Urinary bladder (tissue), 4 donors: ENCODE measurements around the gene DDX21. TPM values are rescaled to one million over a fixed set of nuclear protein-coding genes. Genes with fewer than 3 reads are reported as not detected.
"Not testable (repeated sequence)": the region's sequence is repeated elsewhere in the genome, so short reads cannot be mapped to it uniquely, and the experiment has no call there.

Experiments used
- DNase-seq: peaks from one replicate; pipeline ENCODE4 v3.0.0-alpha.2; 2015; ENCODE audit errors: extremely low spot score
- H3K27ac ChIP-seq: one replicate; pipeline ENCODE4 v1.5.1; 2013; ENCODE audit warnings: low read depth, mild to moderate bottlenecking, moderate library complexity
- H3K36me3 ChIP-seq: one replicate; pipeline ENCODE4 v1.6.1; 2013; ENCODE audit warnings: mild to moderate bottlenecking, moderate library complexity; ENCODE audit not compliant: insufficient read depth
- H3K4me1 ChIP-seq: one replicate; pipeline ENCODE4 v1.6.1; 2013; ENCODE audit warnings: mild to moderate bottlenecking, moderate library complexity; ENCODE audit not compliant: insufficient read depth
- H3K4me3 ChIP-seq: one replicate; pipeline ENCODE4 v1.5.1; 2013; ENCODE audit warnings: low read depth, low read length
- WGBS: extraction: QIAGEN DNeasy Blood & Tissue Kit; methylation state at CpG from one replicate; pipeline ENCODE4 v1.1.7; 2013; 5-methylcytosine and 5-hydroxymethylcytosine counted together
- polyA plus RNA-seq: library from polyadenylated mRNA; stranded (reverse); fragments of 200-250 nt; gene quantifications from one replicate; pipeline ENCODE4 v1.2.3, GENCODE V29; 2013
- small RNA-seq: library from RNA; depleted of rRNA; stranded (forward); fragments of <200 nt; gene quantifications from one replicate; pipeline ENCODE3, GENCODE V24; 2014
- total RNA-seq: library from RNA; depleted of rRNA; stranded (reverse); fragments of >200 nt; gene quantifications from one replicate; pipeline ENCODE4 v1.2.3, GENCODE V29; 2014
- donor health status: healthy with polysubstance abuse.
- donor health status: healthy.

The DDX21 gene
- total and polyA plus RNA-seq, 2 donors = 30.6 to 37.5 TPM

DNA sequence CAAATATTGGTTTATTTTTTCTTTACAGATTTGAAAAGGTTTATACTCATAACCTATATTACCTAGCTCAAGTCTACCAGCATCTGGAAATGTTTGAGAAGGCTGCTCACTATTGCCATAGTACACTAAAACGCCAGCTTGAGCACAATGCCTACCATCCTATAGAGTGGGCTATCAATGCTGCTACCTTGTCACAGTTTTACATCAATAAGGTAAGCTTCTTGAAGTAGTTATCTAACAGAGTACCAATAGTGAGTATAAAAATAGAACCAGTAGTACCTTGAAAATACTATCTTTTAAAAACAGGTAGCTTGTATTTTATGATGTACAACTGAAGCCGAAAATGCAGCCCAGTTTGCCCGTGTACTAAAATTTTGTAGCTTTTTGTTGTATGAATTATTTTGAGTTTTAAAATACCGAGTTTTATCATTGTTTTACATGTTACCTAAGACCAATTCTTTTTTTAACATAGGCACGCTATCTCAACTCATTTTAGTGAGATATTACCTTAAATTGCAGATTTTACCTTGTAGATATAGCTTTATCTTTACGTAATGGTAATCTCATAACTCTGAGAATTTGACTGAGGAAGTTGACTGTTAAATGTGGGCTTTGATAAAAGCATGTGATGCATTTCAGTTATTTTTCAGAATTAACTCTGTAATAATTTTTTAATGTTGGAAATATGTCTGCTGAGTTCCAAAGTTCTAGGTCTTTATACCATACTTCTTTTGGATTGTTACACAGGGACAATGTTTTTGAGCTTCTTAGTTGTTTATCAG, 49.9 kb downstream of the DDX21 start:
- Histone ChIP-seq H3K27ac (no peak overlapping the region), H3K4me3 (no peak overlapping the region), H3K36me3 (peaks cover 5% of the 10 kb centered on the region), H3K4me1 (no peaks in the 10 kb centered on the region)
- WGBS = 84% methylated on average over 6 of the region's 6 CpGs
- DNase-seq = no peak

DNA sequence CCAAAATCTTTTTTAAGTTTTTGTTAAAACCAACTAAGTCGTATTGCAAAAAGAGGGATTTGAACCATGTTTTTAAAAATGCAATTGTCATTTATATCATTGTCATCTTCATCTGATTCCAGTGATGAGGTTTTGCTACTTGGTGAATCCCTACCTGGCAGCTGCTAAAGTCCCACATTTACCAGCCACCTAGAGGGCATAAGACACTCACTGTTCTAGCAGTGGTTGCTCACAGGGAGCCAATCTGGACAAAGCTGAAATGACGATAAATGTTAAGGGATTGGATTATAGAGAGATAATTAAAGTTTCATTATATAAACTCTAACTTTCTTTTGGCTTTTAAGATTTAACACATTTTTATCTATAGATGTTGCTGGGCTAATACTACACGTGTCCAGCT, 51.3 kb downstream of the DDX21 start:
- 85% methylated on average over 3 of the region's 3 CpGs for WGBS
- Histone ChIP-seq H3K36me3 (peaks cover 2% of the 10 kb centered on the region), H3K27ac (no peak overlapping the region), H3K4me3 (no peak overlapping the region), H3K4me1 (no peaks in the 10 kb centered on the region)
- no peak for DNase-seq

GRCh38 chr10:69009360-69009759, 53.4 kb downstream of the DDX21 start:
- WGBS = 76% methylated on average over 2 of the region's 2 CpGs
- Histone ChIP-seq H3K27ac (no peak overlapping the region), H3K4me3 (no peak overlapping the region), H3K4me1 (no peaks in the 10 kb centered on the region), H3K36me3 (peaks cover 2% of the 10 kb centered on the region)
- DNase-seq = no peak

DNA sequence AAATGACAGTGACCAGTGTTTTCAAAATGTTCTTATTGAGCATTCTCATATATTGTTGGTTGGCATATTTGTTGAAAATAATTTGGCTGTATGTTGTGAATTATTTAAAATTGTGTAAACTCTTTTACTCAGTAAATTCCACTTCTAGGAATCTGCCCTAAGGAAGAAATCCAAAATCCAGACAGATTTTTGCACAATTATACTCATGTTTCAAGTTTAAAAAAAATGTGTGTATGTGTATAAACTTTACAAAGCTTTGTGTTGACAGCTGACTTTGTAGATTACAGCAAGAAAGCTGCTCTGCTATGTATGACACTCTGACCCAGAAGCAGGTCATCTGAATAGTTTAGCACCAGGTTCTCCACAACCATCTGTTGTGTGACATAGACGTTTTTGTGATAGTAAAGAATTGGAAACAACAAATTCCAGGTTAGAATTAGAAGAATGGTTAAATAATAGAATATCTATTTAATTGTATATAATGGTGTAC, 54.2 kb downstream of the DDX21 start:
- Histone ChIP-seq H3K4me1 (no peaks in the 10 kb centered on the region), H3K36me3 (peaks cover 2% of the 10 kb centered on the region), H3K4me3 (no peak overlapping the region), H3K27ac (no peak overlapping the region)
- no peak for DNase-seq
- 46% methylated on average over 1 of the region's 1 CpG for WGBS

- not testable (repeated sequence) for H3K4me1 ChIP-seq, H3K36me3 ChIP-seq, H3K27ac ChIP-seq, DNase-seq, H3K4me3 ChIP-seq
- 96% methylated on average over 2 of the region's 2 CpGs for WGBS
Observed at GRCh38 chr10:69012778-69013177, 56.8 kb downstream of the DDX21 start.

DNA sequence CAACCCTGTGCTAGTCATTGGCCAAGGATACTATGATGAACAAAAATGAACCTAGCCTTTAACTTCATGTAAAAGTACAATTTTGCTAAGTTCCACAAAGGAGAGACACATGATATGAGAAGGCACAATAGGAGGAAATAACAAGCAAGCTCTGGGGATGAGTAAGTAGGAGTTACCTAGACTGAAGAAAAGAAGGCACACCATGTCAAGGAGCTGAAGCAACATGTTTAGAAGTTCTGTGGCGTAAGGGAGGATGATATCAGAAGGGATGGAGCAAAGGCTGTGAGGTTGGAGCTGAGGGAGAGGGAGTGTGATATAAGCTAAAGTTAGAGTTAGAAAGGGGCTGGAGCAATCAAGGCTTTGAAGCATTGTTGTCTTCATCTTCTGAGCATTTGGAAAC, 58.2 kb downstream of the DDX21 start:
- WGBS = 96% methylated on average over 1 of the region's 1 CpG
- no peak for DNase-seq
- no peak overlapping the region for H3K27ac ChIP-seq
- H3K36me3 ChIP-seq = no peaks in the 10 kb centered on the region
- no peaks in the 10 kb centered on the region for H3K4me1 ChIP-seq
- no peak overlapping the region for H3K4me3 ChIP-seq

DNA sequence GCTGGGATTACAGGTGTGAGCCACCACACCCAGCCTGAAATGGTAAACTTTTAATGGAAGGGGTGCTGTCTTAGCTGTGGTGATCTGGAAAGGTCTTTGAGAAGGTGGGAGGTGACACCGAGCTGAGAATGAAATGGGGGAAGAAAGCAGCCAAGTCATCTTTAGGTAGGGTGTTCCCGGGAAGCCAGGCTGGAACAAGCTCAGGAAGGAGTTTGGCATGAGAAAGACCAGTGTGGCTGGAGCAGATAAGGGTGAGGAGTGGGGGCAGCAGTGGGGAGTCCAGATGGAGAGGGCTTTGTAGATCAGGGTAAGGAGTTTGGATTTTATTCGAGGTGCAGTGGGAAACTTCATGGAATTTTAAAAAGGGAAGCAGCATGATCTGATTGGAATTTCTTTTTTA, 62.6 kb downstream of the DDX21 start:
- Histone ChIP-seq H3K36me3 (no peaks in the 10 kb centered on the region), H3K4me1 (no peaks in the 10 kb centered on the region), H3K27ac (no peak overlapping the region), H3K4me3 (no peak overlapping the region)
- DNase-seq = no peak
- WGBS = 82% methylated on average over 3 of the region's 3 CpGs

DNA sequence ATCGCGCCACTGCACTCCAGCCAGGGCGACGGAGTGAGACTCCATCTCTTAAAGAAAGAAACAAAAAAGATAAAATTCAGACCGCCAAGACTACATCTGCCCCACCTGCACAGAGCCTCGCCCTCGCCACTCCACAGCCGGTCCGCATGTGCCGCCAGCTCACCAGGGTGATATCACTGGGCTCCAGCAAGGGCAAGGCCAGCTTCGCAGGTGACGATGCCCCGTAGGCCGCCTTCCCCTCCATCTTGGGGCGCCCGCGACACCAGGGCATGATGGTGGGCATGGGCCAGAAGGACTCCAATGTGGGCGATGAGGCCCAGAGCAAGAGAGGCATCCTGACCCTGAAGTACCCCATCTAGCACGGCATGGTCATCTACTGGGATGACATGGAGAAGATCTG, 66.6 kb downstream of the DDX21 start:
- H3K4me1 ChIP-seq = no peaks in the 10 kb centered on the region
- DNase-seq = no peak
- H3K4me3 ChIP-seq = no peak overlapping the region
- H3K27ac ChIP-seq = no peak overlapping the region
- no peaks in the 10 kb centered on the region for H3K36me3 ChIP-seq
- whole genome bisulfite sequencing = 97% methylated on average over 19 of the region's 19 CpGs

DNA sequence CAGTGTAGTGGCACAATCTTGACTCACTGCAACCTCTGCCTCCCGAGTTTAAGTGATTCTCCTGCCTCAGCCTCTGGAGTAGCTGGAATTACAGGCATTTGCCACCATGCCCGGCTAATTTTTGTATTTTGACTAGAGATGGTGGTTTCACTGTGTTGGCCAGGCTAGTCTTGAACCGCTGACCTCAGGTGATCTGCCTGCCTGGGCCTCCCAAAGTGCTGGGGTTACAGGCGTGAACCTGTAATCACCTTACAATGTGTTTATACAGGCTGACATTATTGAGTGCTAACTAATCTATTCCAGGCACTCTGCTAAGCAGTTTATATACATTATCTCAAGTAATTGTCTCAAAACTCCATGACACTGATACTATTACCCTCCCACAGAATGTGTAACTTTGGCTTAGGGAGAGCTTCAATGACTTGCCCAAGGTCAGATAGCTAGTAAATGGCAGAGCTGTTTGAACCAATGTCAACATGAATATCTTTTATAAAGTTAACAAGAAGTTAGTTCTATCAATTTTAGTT, 69.5 kb downstream of the DDX21 start:
- H3K4me3 ChIP-seq = no peak overlapping the region
- no peaks in the 10 kb centered on the region for H3K36me3 ChIP-seq
- 48% methylated on average over 4 of the region's 4 CpGs for WGBS
- no peak overlapping the region for H3K27ac ChIP-seq
- DNase-seq = no peak
- no peaks in the 10 kb centered on the region for H3K4me1 ChIP-seq

GRCh38 chr10:69033256-69033655, 77.3 kb downstream of the DDX21 start:
- WGBS = 86% methylated on average over 4 of the region's 4 CpGs
- H3K4me1 ChIP-seq = no peaks in the 10 kb centered on the region
- H3K4me3 ChIP-seq = no peak overlapping the region
- DNase-seq = no peak
- no peaks in the 10 kb centered on the region for H3K36me3 ChIP-seq
- no peak overlapping the region for H3K27ac ChIP-seq

Small RNA genes within 50 kb of the gene (small RNA-seq; reads per million reads assigned to genes)
- gene RNU6-571P = not detected

Other genes with a start within 250 kb of the DDX21 start
- gene CCAR1, start 234.9 kb upstream of the DDX21 start, total RNA-seq = 57.1 TPM
- 21.7 TPM for gene CCAR1, start 234.9 kb upstream of the DDX21 start, polyA plus RNA-seq
- gene STOX1, start 128.6 kb upstream of the DDX21 start, total RNA-seq = 4.7 TPM
- 2.7 TPM for gene STOX1, start 128.6 kb upstream of the DDX21 start, polyA plus RNA-seq
- 63.4 TPM for gene DDX50, start 54.9 kb upstream of the DDX21 start, total RNA-seq
- gene DDX50, start 54.9 kb upstream of the DDX21 start, polyA plus RNA-seq = 38.2 TPM
- gene KIFBP, start 32.6 kb downstream of the DDX21 start, total RNA-seq = 31.3 TPM
- gene KIFBP, start 32.6 kb downstream of the DDX21 start, polyA plus RNA-seq = 24.7 TPM
- gene SRGN, start 131.9 kb downstream of the DDX21 start, total RNA-seq = 67.7 TPM
- gene SRGN, start 131.9 kb downstream of the DDX21 start, polyA plus RNA-seq = 205 TPM
- gene VPS26A, start 168.0 kb downstream of the DDX21 start, total RNA-seq = 55.6 TPM
- 33.7 TPM for gene VPS26A, start 168.0 kb downstream of the DDX21 start, polyA plus RNA-seq
- gene SUPV3L1, start 224.1 kb downstream of the DDX21 start, total RNA-seq = 25.9 TPM
- gene SUPV3L1, start 224.1 kb downstream of the DDX21 start, polyA plus RNA-seq = 21.3 TPM